ENCODE results near the gene ELAVL4. TPM values are rescaled to one million over a fixed set of nuclear protein-coding genes. Genes with fewer than 3 reads are reported as not detected.

The ELAVL4 gene
- total RNA-seq, 1 donor from 2014 or later = not detected

GRCh38 chr1:50112193-50112592 is 3.5 kb downstream of the ELAVL4 start:
- H3K4me2 ChIP-seq (ENCODE audit: low read length) = no peak overlapping the region
- no peaks in the 10 kb centered on the region for H3K36me3 ChIP-seq (ENCODE audit: insufficient read depth, low read length)

GRCh38 chr1:50123071-50123470 is 14.4 kb downstream of the ELAVL4 start:
- Histone ChIP-seq H3K27ac (ENCODE audit: low read depth, low read length) (no peak overlapping the region), H2AFZ (ENCODE audit: low read depth, low read length) (no peak overlapping the region), H4K20me1 (ENCODE audit: insufficient read depth, low read length) (no peaks in the 10 kb centered on the region), H3K4me2 (ENCODE audit: low read length) (no peak overlapping the region), H3K27me3 (ENCODE audit: insufficient read depth, low read length) (no peaks in the 10 kb centered on the region), H3K36me3 (ENCODE audit: insufficient read depth, low read length) (no peaks in the 10 kb centered on the region), H3K4me3 (ENCODE audit: insufficient read depth, low read depth, low read length) (no peak overlapping the region), H3K4me1 (ENCODE audit: insufficient read depth, low read length) (no peaks in the 10 kb centered on the region), H3K9me3 (ENCODE audit: insufficient read depth, low read depth, low read length) (no peaks in the 10 kb centered on the region), H3K79me2 (ENCODE audit: insufficient read depth, low read length) (no peaks in the 10 kb centered on the region), H3K9ac (ENCODE audit: low read length) (no peak overlapping the region)
- TF ChIP-seq CTCF (IDR thresholded peaks at IDR 0.05; ENCODE audit: insufficient read depth, low read depth, low read length) (no peak), EZH2 (IDR thresholded peaks at IDR 0.05; ENCODE audit: insufficient read depth, low read length) (no peak)
- no peaks in the 10 kb centered on the region for H3K4me1 Mint-ChIP-seq (ENCODE audit: low read depth, unreplicated experiment)
- H3K27me3 Mint-ChIP-seq (ENCODE audit: low read depth, unreplicated experiment) = peaks cover 5% of the 10 kb centered on the region
- FAIRE-seq (no peak), DNase-seq (ENCODE audit: low read depth) (no peak)
- H3K9me3 Mint-ChIP-seq (ENCODE audit: unreplicated experiment) = no peaks in the 10 kb centered on the region
- no peak overlapping the region for H3K27ac Mint-ChIP-seq (ENCODE audit: unreplicated experiment)
- no peak overlapping the region for H3K4me3 Mint-ChIP-seq (ENCODE audit: unreplicated experiment)
- no peaks in the 10 kb centered on the region for H3K36me3 Mint-ChIP-seq (ENCODE audit: low read depth, unreplicated experiment)

More at GRCh38 chr1:50112193-50112592, 3.5 kb downstream of the ELAVL4 start:
- H3K9ac ChIP-seq (ENCODE audit: low read length) = no peak overlapping the region
- no peak overlapping the region for H3K27ac ChIP-seq (ENCODE audit: low read depth, low read length)
- H3K9me3 ChIP-seq (ENCODE audit: insufficient read depth, low read depth, low read length) = no peaks in the 10 kb centered on the region
- no peak overlapping the region for H3K4me3 ChIP-seq (ENCODE audit: insufficient read depth, low read depth, low read length)
- FAIRE-seq = no peak
- no peak overlapping the region for H3K27ac Mint-ChIP-seq (ENCODE audit: unreplicated experiment)
- TF ChIP-seq CTCF (IDR thresholded peaks at IDR 0.05; ENCODE audit: insufficient read depth, low read depth, low read length) (no peak), EZH2 (IDR thresholded peaks at IDR 0.05; ENCODE audit: insufficient read depth, low read length) (no peak)
- no peak overlapping the region for H2AFZ ChIP-seq (ENCODE audit: low read depth, low read length)
- no peaks in the 10 kb centered on the region for H4K20me1 ChIP-seq (ENCODE audit: insufficient read depth, low read length)
- H3K4me3 Mint-ChIP-seq (ENCODE audit: unreplicated experiment) = no peak overlapping the region
- no peak for DNase-seq (ENCODE audit: low read depth)
- H3K4me1 Mint-ChIP-seq (ENCODE audit: low read depth, unreplicated experiment) = no peaks in the 10 kb centered on the region
- H3K27me3 Mint-ChIP-seq (ENCODE audit: low read depth, unreplicated experiment) = no peaks in the 10 kb centered on the region
- no peaks in the 10 kb centered on the region for H3K9me3 Mint-ChIP-seq (ENCODE audit: unreplicated experiment)
- H3K36me3 Mint-ChIP-seq (ENCODE audit: low read depth, unreplicated experiment) = no peaks in the 10 kb centered on the region
- no peaks in the 10 kb centered on the region for H3K79me2 ChIP-seq (ENCODE audit: insufficient read depth, low read length)
- peaks cover 11% of the 10 kb centered on the region for H3K27me3 ChIP-seq (ENCODE audit: insufficient read depth, low read length)
- no peaks in the 10 kb centered on the region for H3K4me1 ChIP-seq (ENCODE audit: insufficient read depth, low read length)

GRCh38 chr1:50126927-50127715 is 18.4 kb downstream of the ELAVL4 start:
- no peaks in the 10 kb centered on the region for H3K9me3 ChIP-seq (ENCODE audit: insufficient read depth, low read depth, low read length)
- no peaks in the 10 kb centered on the region for H3K27me3 ChIP-seq (ENCODE audit: insufficient read depth, low read length)
- no peak overlapping the region for H3K4me2 ChIP-seq (ENCODE audit: low read length)
- no peak overlapping the region for H3K9ac ChIP-seq (ENCODE audit: low read length)
- no peaks in the 10 kb centered on the region for H3K4me1 ChIP-seq (ENCODE audit: insufficient read depth, low read length)
- Mint-ChIP-seq H3K9me3 (ENCODE audit: unreplicated experiment) (no peaks in the 10 kb centered on the region), H3K4me3 (ENCODE audit: unreplicated experiment) (no peak overlapping the region), H3K27ac (ENCODE audit: unreplicated experiment) (no peak overlapping the region), H3K27me3 (ENCODE audit: low read depth, unreplicated experiment) (no peaks in the 10 kb centered on the region), H3K4me1 (ENCODE audit: low read depth, unreplicated experiment) (no peaks in the 10 kb centered on the region), H3K36me3 (ENCODE audit: low read depth, unreplicated experiment) (no peaks in the 10 kb centered on the region)
- TF ChIP-seq EZH2 (IDR thresholded peaks at IDR 0.05; ENCODE audit: insufficient read depth, low read length) (no peak), CTCF (IDR thresholded peaks at IDR 0.05; ENCODE audit: insufficient read depth, low read depth, low read length) (no peak)
- no peak overlapping the region for H2AFZ ChIP-seq (ENCODE audit: low read depth, low read length)
- H3K79me2 ChIP-seq (ENCODE audit: insufficient read depth, low read length) = no peaks in the 10 kb centered on the region
- no peak overlapping the region for H3K27ac ChIP-seq (ENCODE audit: low read depth, low read length)
- DNase-seq (ENCODE audit: low read depth) = no peak
- H4K20me1 ChIP-seq (ENCODE audit: insufficient read depth, low read length) = no peaks in the 10 kb centered on the region
- H3K4me3 ChIP-seq (ENCODE audit: insufficient read depth, low read depth, low read length) = no peak overlapping the region
- H3K36me3 ChIP-seq (ENCODE audit: insufficient read depth, low read length) = no peaks in the 10 kb centered on the region
- FAIRE-seq = no peak
